ENCODE results near the gene MTCH1.

Gene MTCH1

DNA sequence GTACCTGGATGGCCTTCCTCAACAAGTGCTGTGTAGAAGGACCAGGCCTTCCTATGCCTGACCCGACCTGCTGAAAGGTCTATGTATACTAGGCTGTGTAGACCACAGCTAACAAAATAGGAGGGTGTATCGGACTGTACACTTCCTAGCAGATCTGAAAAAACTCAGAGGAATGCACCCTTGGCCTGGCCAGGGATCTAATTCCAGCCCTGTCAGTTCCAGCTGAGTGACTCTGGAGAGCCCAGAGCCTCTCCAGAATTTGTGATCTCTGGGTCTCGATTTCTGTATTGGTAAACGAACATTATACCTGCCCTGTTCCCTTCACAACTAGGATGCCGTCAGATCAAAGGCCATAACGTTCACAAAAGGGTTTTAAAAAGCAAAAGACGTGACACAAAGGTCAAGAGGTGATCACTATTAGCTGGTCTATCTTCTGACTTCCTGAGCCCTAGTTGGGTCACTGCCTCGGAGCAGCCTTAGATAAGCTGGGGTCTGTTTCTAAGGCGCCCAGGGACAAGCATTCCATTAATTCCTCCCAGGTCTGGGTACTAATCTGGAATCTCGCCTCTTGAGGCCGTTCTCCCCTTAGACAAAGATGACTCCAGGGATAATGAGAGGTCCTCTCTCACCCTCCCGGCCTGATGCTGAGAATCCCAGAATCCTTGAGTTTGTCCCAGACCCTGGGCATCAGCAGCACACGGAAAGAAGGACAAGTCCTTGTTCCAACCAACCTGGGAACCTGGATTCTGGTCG lies 13.9 kb downstream of the MTCH1 start:
- no peak for DNase-seq

GRCh38 chr6:36970892-36971842 lies 14.8 kb downstream of the MTCH1 start:
- DNase-seq, result no peak

GRCh38 chr6:36969988-36970891 lies 15.8 kb downstream of the MTCH1 start:
- no peak for DNase-seq

GRCh38 chr6:36969240-36969691 lies 16.7 kb downstream of the MTCH1 start:
- DNase-seq, result no peak

- no peak for DNase-seq
Observed at GRCh38 chr6:36968266-36968977, 17.6 kb downstream of the MTCH1 start.

DNA sequence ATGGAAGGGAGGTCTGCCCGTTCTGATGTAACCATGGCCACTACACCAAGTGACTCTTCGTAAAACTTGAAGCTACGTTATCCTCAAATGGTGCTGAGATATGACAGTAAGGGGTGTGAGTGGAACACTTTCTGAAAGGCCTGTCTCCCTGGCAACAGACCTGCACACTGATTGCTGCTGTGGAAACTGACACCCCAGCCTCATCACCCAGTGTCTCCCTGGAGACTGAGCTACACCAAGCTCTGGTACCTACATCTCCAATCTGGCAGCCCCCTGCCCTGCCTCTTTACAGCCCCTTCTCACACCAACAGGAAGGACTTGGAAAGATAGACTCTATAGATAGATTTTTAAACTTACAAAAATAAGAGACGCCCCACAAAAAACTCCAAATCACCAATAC lies 18.2 kb downstream of the MTCH1 start:
- no peak for DNase-seq

DNA sequence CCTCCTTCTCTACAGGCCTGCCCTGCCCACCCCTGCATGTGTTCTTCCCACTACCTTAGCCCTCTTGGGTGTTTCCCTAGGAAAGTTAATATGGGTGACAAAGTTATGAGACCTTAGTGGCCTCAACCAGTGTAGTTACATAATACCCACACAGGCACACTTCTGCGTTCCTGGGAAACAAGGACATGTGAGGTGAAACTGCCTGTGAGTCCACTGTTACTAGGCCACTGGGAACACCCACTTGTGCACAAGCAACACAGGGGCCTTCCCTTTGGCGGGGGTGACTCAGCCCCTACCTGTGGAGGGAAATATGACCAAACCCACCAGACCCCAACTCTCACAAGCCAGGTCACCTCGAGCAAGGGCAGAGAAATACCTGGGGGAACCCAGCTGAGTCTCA lies 18.7 kb downstream of the MTCH1 start:
- DNase-seq, result no peak

GRCh38 chr6:36964908-36965307 lies 21.1 kb downstream of the MTCH1 start:
- DNase-seq, result no peak

DNA sequence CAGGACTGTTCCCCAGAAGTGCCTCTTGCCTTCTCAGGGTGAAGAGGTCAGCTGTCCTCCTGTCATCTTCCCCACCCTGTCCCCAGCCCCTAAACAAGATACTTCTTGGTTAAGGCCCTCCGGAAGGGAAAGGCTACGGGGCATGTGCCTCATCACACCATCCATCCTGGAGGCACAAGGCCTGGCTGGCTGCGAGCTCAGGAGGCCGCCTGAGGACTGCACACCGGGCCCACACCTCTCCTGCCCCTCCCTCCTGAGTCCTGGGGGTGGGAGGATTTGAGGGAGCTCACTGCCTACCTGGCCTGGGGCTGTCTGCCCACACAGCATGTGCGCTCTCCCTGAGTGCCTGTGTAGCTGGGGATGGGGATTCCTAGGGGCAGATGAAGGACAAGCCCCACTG lies 21.6 kb downstream of the MTCH1 start:
- DNase-seq, result no peak

DNA sequence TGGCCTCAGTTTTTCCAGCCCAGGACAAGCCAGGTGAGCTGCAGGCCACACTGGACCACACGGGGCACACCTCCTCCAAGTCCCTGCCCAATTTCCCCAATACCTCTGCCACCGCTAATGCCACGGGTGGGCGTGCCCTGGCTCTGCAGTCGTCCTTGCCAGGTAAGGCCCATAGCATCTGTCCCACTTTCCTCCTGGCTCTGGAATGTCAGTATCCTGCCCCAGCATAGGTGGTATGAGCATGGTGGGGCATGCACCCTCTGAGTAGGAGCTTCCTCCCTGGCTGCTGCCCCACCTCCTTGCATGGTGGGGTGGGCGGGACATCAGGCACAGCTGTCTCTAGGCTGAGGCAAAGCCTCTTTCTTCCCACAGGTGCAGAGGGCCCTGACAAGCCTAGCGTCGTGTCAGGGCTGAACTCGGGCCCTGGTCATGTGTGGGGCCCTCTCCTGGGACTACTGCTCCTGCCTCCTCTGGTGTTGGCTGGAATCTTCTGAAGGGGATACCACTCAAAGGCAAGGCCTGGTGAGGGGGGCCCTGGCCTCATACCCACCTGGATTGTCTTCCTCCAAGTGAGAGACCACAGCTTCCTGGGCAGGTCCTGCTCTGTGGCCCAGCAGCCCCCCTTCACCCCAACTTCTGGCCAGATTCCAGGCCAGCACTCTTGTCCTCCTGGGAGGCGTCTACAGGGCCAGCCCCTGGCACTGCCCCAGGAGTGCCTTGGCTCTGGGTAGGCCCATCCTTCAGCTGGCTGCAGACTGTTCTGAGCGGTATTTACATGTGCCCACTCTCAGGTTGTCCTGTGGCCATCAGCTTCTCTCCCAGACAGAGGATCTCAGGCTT lies 22.3 kb downstream of the MTCH1 start:
- no peak for DNase-seq

- no peak for DNase-seq
Observed at GRCh38 chr6:36962874-36963273, 23.1 kb downstream of the MTCH1 start.

- DNase-seq, result no peak
Observed at GRCh38 chr6:36961441-36962435, 24.3 kb downstream of the MTCH1 start.

- DNase-seq, result no peak
Observed at GRCh38 chr6:36959555-36960250, 26.3 kb downstream of the MTCH1 start.

DNA sequence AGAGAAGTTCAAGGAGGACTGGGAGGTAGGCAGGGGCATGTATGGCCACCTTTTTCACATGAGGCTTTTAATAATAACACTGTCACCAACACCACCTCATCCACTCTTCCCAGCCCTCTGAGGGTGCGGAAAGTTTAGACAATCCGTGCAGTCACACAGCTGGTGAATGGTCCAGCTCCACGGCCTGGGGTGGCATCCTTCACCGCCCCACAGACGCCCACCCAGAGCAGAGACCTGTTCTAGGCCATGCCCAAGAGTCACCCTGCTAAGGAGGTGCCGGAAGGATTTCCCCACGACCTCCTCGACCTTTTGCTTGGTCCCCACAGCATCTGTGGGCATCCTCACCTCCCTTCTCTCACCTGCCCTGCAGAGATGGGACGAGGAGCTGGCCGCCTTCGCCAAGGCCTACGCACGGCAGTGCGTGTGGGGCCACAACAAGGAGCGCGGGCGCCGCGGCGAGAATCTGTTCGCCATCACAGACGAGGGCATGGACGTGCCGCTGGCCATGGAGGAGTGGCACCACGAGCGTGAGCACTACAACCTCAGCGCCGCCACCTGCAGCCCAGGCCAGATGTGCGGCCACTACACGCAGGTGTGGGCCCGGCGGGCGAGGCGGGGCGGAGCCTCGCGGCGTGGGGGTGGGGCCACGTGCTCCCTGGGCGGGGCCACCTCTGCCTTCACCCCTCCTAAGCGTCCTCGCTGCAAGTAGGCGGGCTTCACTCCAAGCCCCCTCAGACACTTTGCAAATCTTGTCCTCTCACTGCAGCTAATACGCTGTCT lies 27.0 kb downstream of the MTCH1 start:
- no peak for DNase-seq

GRCh38 chr6:36957773-36958271 lies 28.2 kb downstream of the MTCH1 start:
- DNase-seq, result no peak

GRCh38 chr6:36956446-36956820 lies 29.6 kb downstream of the MTCH1 start:
- no peak for DNase-seq

DNA sequence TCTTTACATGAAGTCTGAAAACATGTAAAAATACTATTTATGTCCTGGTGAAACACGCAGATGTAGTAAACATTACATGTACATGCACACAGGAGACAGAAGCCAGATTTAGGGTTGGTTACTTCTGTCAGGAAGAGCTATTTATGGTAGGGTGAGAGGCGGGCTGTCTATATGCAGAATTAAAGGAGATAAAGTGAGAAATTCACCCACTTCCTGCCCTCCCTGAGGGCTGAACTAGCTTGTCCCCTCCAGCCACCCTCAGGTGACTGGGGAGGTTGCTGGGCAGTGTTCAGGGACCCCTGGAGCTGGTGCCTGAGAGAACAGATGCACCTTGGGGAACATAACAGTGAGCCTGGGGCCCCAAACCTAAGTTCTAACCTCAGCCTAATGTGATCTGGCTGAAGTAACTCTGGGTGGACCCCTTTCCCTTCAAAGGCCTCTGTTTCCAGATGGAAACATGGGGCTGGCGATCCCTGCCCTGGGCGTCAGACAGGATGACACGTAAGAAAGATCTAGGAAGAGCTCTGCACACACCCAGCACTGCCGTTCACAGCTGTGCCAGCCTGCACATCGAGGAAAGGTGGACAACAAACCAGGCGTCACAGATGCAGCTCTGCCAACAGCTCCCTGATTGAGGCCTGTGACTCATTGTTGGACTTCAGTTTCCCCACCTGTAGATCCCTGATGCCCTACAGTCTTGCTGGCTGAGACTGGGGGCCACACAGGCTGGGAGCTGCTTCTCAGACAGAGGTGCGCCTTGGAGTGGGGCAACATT lies 30.1 kb downstream of the MTCH1 start:
- DNase-seq, result no peak

Data from right kidney (tissue), 1 donor.